Fibroblast of lung (primary cell): ENCODE data around the gene CALD1. TPM values are rescaled to one million over a fixed set of nuclear protein-coding genes. Genes with fewer than 3 reads are reported as not detected.

Experiments
- DNase-seq, 2 donors: peaks; one replicate each; pipeline versions ENCODE4 v3.0.0 to v3.0.0-alpha.2; 2010; ENCODE audit warnings: low read depth in 2 of 2
- H2AFZ ChIP-seq: 2 replicates; pipeline ENCODE4 v1.5.1; 2012; ENCODE audit warnings: low read length, control low read depth, inconsistent platforms
- H3K27ac ChIP-seq: 2 replicates; pipeline ENCODE4 v1.5.1; 2011; ENCODE audit warnings: low read length, control low read depth; ENCODE audit not compliant: insufficient read depth
- H3K27me3 ChIP-seq: 2 replicates; pipeline ENCODE4 v1.5.1; 2011; ENCODE audit warnings: mild to moderate bottlenecking, low read length; ENCODE audit not compliant: control insufficient read depth, insufficient read depth
- H3K36me3 ChIP-seq: 2 replicates; pipeline ENCODE4 v1.5.1; 2011; ENCODE audit warnings: low read length; ENCODE audit not compliant: control insufficient read depth, insufficient read depth
- H3K4me1 ChIP-seq: 2 replicates; pipeline ENCODE4 v1.5.1; 2011; ENCODE audit warnings: low read length; ENCODE audit not compliant: control insufficient read depth, insufficient read depth; ENCODE audit errors: extremely low read depth
- H3K4me2 ChIP-seq: 2 replicates; pipeline ENCODE4 v1.5.1; 2011; ENCODE audit warnings: low read length, control low read depth; ENCODE audit not compliant: insufficient read depth; ENCODE audit errors: extremely low read depth
- H3K4me3 ChIP-seq, 4 experiments: fragments of 200-600 bp in 1 of 4; sonication (generic) in 1 of 4; replicated peaks in 1 of 4; 2 replicates each; pipeline ENCODE4 v1.5.1; 2011 to 2016; ENCODE audit warnings: low read length in 4 of 4, low read depth in 3 of 4, mild to moderate bottlenecking in 3 of 4, control low read depth in 2 of 4, inconsistent platforms in 1 of 4, mixed read lengths in 1 of 4; ENCODE audit not compliant: insufficient read depth in 1 of 4; ENCODE audit errors: control extremely low read depth in 1 of 4
- H3K79me2 ChIP-seq: 2 replicates; pipeline ENCODE4 v1.5.1; 2012; ENCODE audit warnings: mild to moderate bottlenecking, low read length, inconsistent platforms; ENCODE audit not compliant: control insufficient read depth, insufficient read depth
- H3K9ac ChIP-seq: 2 replicates; pipeline ENCODE4 v1.5.1; 2011; ENCODE audit warnings: mild to moderate bottlenecking, low read length, control low read depth; ENCODE audit not compliant: insufficient read depth
- H3K9me3 ChIP-seq: 2 replicates; pipeline ENCODE4 v1.5.1; 2012; ENCODE audit warnings: low read depth, low read length; ENCODE audit not compliant: control insufficient read depth, insufficient read depth
- H4K20me1 ChIP-seq: 2 replicates; pipeline ENCODE4 v1.5.1; 2011; ENCODE audit warnings: low read length; ENCODE audit not compliant: control insufficient read depth, insufficient read depth; ENCODE audit errors: extremely low read depth
- CTCF ChIP-seq, 2 donors: IDR thresholded peaks in 1 of 2; conservative IDR thresholded peaks in 1 of 2; 1 replicate in 1 of 2; 2 replicates in 1 of 2; pipeline ENCODE4 v1.5.1; 2011 to 2012; ENCODE audit warnings: low read length in 2 of 2, control low read depth in 1 of 2, inconsistent platforms in 1 of 2, low read depth in 1 of 2, mild to moderate bottlenecking in 1 of 2
- EZH2 ChIP-seq: IDR thresholded peaks from 2 replicates; pipeline ENCODE4 v1.5.1; 2012; ENCODE audit warnings: low read length, control low read depth, mild to moderate bottlenecking; ENCODE audit errors: missing control alignments
- polyA plus RNA-seq, 2 donors: library from polyadenylated mRNA; depleted of rRNA in 1 of 2; stranded (reverse) in 1 of 2; unstranded in 1 of 2; fragments of >200 nt; gene quantifications; 2 replicates each; pipeline ENCODE4 v1.2.1, GENCODE V29; 2011 to 2012; ENCODE audit warnings: missing spikeins in 1 of 2
- total RNA-seq: library from RNA; depleted of rRNA; stranded (reverse); fragments of >200 nt; gene quantifications from 2 replicates; pipeline ENCODE4 v1.2.1, GENCODE V29; 2014

The CALD1 gene
- total and polyA plus RNA-seq, 2 donors (not counting 1 experiment from before 2014, with no cell fraction given) = 343 to 1,187 TPM

- H4K20me1 ChIP-seq = no peaks in the 10 kb centered on the region
- H3K27me3 ChIP-seq = no peaks in the 10 kb centered on the region
- no peak overlapping the region for H3K27ac ChIP-seq
- H3K4me2 ChIP-seq = no peak overlapping the region
- H3K4me1 ChIP-seq = peaks cover 16% of the 10 kb centered on the region
- DNase-seq = no peak
- H3K9me3 ChIP-seq = no peaks in the 10 kb centered on the region
- no peak overlapping the region for H2AFZ ChIP-seq
- no peak overlapping the region for H3K9ac ChIP-seq
- H3K4me3 ChIP-seq = no peak overlapping the region
- H3K36me3 ChIP-seq = no peaks in the 10 kb centered on the region
- H3K79me2 ChIP-seq = peaks cover 55% of the 10 kb centered on the region
- no peak for TF ChIP-seq EZH2
- no peak for TF ChIP-seq CTCF (conservative IDR thresholded peaks at IDR 0.05 in 1 of 2, IDR thresholded peaks at IDR 0.05 in 1 of 2; ENCODE audit: low read depth in 1 of 2, low read length in 2 of 2)
Measured at GRCh38 chr7:134857958-134858357, 78.5 kb downstream of the CALD1 start.

- Histone ChIP-seq H3K9ac (no peak overlapping the region), H3K27ac (no peak overlapping the region), H3K27me3 (no peaks in the 10 kb centered on the region), H3K79me2 (peaks cover 54% of the 10 kb centered on the region), H3K36me3 (no peaks in the 10 kb centered on the region), H3K4me2 (no peak overlapping the region), H3K4me3 (no peak overlapping the region), H3K4me1 (peaks cover 17% of the 10 kb centered on the region), H3K9me3 (no peaks in the 10 kb centered on the region), H4K20me1 (no peaks in the 10 kb centered on the region), H2AFZ (no peak overlapping the region)
- no peak for DNase-seq
- no peak for TF ChIP-seq EZH2
- no peak for TF ChIP-seq CTCF (conservative IDR thresholded peaks at IDR 0.05 in 1 of 2, IDR thresholded peaks at IDR 0.05 in 1 of 2; ENCODE audit: low read depth in 1 of 2, low read length in 2 of 2)
Measured at GRCh38 chr7:134859783-134860182, 80.3 kb downstream of the CALD1 start.

GRCh38 chr7:134865001-134865845, 85.8 kb downstream of the CALD1 start:
- no peaks in the 10 kb centered on the region for H3K9me3 ChIP-seq
- H3K4me2 ChIP-seq = peak overlapping the region; percentile 92
- H3K4me3 ChIP-seq = peak overlapping the region; percentile 22 to 47 (median 36)
- peaks cover 4% of the 10 kb centered on the region for H3K36me3 ChIP-seq
- H4K20me1 ChIP-seq = no peaks in the 10 kb centered on the region
- H3K9ac ChIP-seq = peak overlapping the region; percentile 18
- H3K27ac ChIP-seq = peak overlapping the region; percentile 74
- DNase-seq = peak; percentile 63 to 64
- H3K79me2 ChIP-seq = peaks cover 33% of the 10 kb centered on the region
- no peak overlapping the region for H2AFZ ChIP-seq
- TF ChIP-seq EZH2 = no peak
- TF ChIP-seq CTCF (conservative IDR thresholded peaks at IDR 0.05 in 1 of 2, IDR thresholded peaks at IDR 0.05 in 1 of 2; ENCODE audit: low read depth in 1 of 2, low read length in 2 of 2) = no peak
- no peaks in the 10 kb centered on the region for H3K27me3 ChIP-seq
- H3K4me1 ChIP-seq = peaks cover 15% of the 10 kb centered on the region
